Measurements from ENCODE around the gene CCL5. TPM values are rescaled to one million over a fixed set of nuclear protein-coding genes. Genes with fewer than 3 reads are reported as not detected.

Gene CCL5
- total RNA-seq, 2 donors from 2014 or later, result 0.66 to 4.9 TPM

GRCh38 chr17:35912942-35913341 is 32.8 kb upstream of the CCL5 start:
- Histone ChIP-seq H3K27me3 (no peaks in the 10 kb centered on the region), H3K36me3 (replicated peaks in 1 of 2; ENCODE audit: insufficient read depth in 1 of 2, low read depth in 2 of 2) (no peaks in the 10 kb centered on the region), H3K4me1 (no peaks in the 10 kb centered on the region), H3K4me3 (no peak overlapping the region), H3K9me3 (no peaks in the 10 kb centered on the region), H3K27ac (no peak overlapping the region)
- no peak for DNase-seq
- TF ChIP-seq POLR2A (IDR thresholded peaks at IDR 0.05) (no peak), CTCF (IDR thresholded peaks at IDR 0.05) (no peak)
- WGBS, 2 donors, result 71 to 94% methylated on average over 2 of the region's 2 CpGs
- ATAC-seq, result no peak
- intact Hi-C loops (cut with DNase I), result no loop called here

- no peak for TF ChIP-seq POLR2A (IDR thresholded peaks at IDR 0.05)
- no peak for TF ChIP-seq CTCF (IDR thresholded peaks at IDR 0.05)
- H3K27me3 ChIP-seq, result no peaks in the 10 kb centered on the region
- no peak overlapping the region for H3K4me3 ChIP-seq
- H3K36me3 ChIP-seq (replicated peaks in 1 of 2; ENCODE audit: insufficient read depth in 1 of 2, low read depth in 2 of 2), result no peaks in the 10 kb centered on the region
- no peak for ATAC-seq
- no peak overlapping the region for H3K27ac ChIP-seq
- no peaks in the 10 kb centered on the region for H3K4me1 ChIP-seq
- intact Hi-C loops (cut with DNase I), result no loop called here
- H3K9me3 ChIP-seq, result no peaks in the 10 kb centered on the region
- DNase-seq, result no peak
- 86 to 93% methylated on average over 3 of the region's 3 CpGs for WGBS, 2 donors
Observed at GRCh38 chr17:35912339-35912912, 32.3 kb upstream of the CCL5 start.

- WGBS, 2 donors, result 69 to 70% methylated on average over 3 of the region's 3 CpGs
- ATAC-seq, result no peak
- H3K27me3 ChIP-seq, result no peaks in the 10 kb centered on the region
- no peaks in the 10 kb centered on the region for H3K9me3 ChIP-seq
- TF ChIP-seq CTCF (IDR thresholded peaks at IDR 0.05) (no peak), POLR2A (IDR thresholded peaks at IDR 0.05) (no peak)
- no peaks in the 10 kb centered on the region for H3K4me1 ChIP-seq
- H3K27ac ChIP-seq, result no peak overlapping the region
- no peak overlapping the region for H3K4me3 ChIP-seq
- no peaks in the 10 kb centered on the region for H3K36me3 ChIP-seq (replicated peaks in 1 of 2; ENCODE audit: insufficient read depth in 1 of 2, low read depth in 2 of 2)
- no peak for DNase-seq
- intact Hi-C loops (cut with DNase I), result no loop called here
Observed at GRCh38 chr17:35909408-35909807, 29.2 kb upstream of the CCL5 start.

- no peak overlapping the region for H3K27ac ChIP-seq
- intact Hi-C loops (cut with DNase I), result no loop called here
- H3K27me3 ChIP-seq, result no peaks in the 10 kb centered on the region
- DNase-seq (no peak), ATAC-seq (no peak)
- H3K4me3 ChIP-seq, result no peak overlapping the region
- TF ChIP-seq POLR2A (IDR thresholded peaks at IDR 0.05), result no peak
- TF ChIP-seq CTCF (IDR thresholded peaks at IDR 0.05), result no peak
- no peaks in the 10 kb centered on the region for H3K36me3 ChIP-seq (replicated peaks in 1 of 2; ENCODE audit: insufficient read depth in 1 of 2, low read depth in 2 of 2)
- no peaks in the 10 kb centered on the region for H3K9me3 ChIP-seq
- WGBS, 2 donors, result 47 to 50% methylated on average over 5 of the region's 5 CpGs
- no peaks in the 10 kb centered on the region for H3K4me1 ChIP-seq
Observed at GRCh38 chr17:35907691-35908090, 27.5 kb upstream of the CCL5 start.

- intact Hi-C loops (cut with DNase I), result no loop called here
- 47 to 49% methylated on average over 3 of the region's 3 CpGs for WGBS, 2 donors
- no peaks in the 10 kb centered on the region for H3K27me3 ChIP-seq
- no peak overlapping the region for H3K27ac ChIP-seq
- TF ChIP-seq CTCF (IDR thresholded peaks at IDR 0.05) (no peak), POLR2A (IDR thresholded peaks at IDR 0.05) (no peak)
- H3K36me3 ChIP-seq (replicated peaks in 1 of 2; ENCODE audit: insufficient read depth in 1 of 2, low read depth in 2 of 2), result no peaks in the 10 kb centered on the region
- H3K4me1 ChIP-seq, result no peaks in the 10 kb centered on the region
- no peak for ATAC-seq
- H3K4me3 ChIP-seq, result no peak overlapping the region
- H3K9me3 ChIP-seq, result no peaks in the 10 kb centered on the region
- no peak for DNase-seq
Observed at GRCh38 chr17:35906926-35907637, 26.9 kb upstream of the CCL5 start.
